Testis (tissue), 3 donors: ENCODE results near the gene PPM1A. TPM values are rescaled to one million over a fixed set of nuclear protein-coding genes. Genes with fewer than 3 reads are reported as not detected.

ENCODE experiments used
- DNase-seq: peaks from one replicate; pipeline ENCODE4 v3.0.0-alpha.2; 2019
- H3K27ac ChIP-seq, 2 donors: fragments of 200-600 bp; sonication (generic); one replicate each; pipeline ENCODE4 v1.5.1; 2019
- H3K27me3 ChIP-seq: fragments of 200-600 bp; sonication (generic); one replicate; pipeline ENCODE4 v1.5.1; 2019
- H3K36me3 ChIP-seq: fragments of 200-600 bp; sonication (generic); one replicate; pipeline ENCODE4 v1.5.1; 2017; ENCODE audit warnings: low read depth; ENCODE audit errors: missing control alignments
- H3K4me1 ChIP-seq: fragments of 200-600 bp; sonication (generic); one replicate; pipeline ENCODE4 v1.5.1; 2019
- H3K4me3 ChIP-seq, 2 donors: fragments of 200-600 bp; sonication (generic); one replicate each; pipeline ENCODE4 v1.5.1; 2017 to 2019
- H3K9me3 ChIP-seq: fragments of 200-600 bp; sonication (generic); one replicate; pipeline ENCODE4 v1.5.1; 2017
- POLR2A ChIP-seq: fragments of 450-650 bp; IDR thresholded peaks from one replicate; pipeline ENCODE4 v1.6.1; 2017; ENCODE audit warnings: antibody characterized with exemption, mild to moderate bottlenecking, moderate library complexity
- WGBS, 2 donors: methylation state at CpG; one replicate each; pipeline ENCODE4 v1.1.5; 2018; 5-methylcytosine and 5-hydroxymethylcytosine counted together
- intact Hi-C: fragments of 100-400 bp; cut with DNase I; formaldehyde crosslinking; loops from one replicate; pipeline ENCODE4 v1.15.1; 2023; ENCODE audit warnings: low total_unique reads
- polyA plus RNA-seq: library from polyadenylated mRNA; stranded (reverse); fragments of 350-450 nt; fragmentation: Illumina TruSeq; extraction: RNeasy Lipid Tissue Mini Kit (QIAGEN cat#74804); gene quantifications from one replicate; pipeline ENCODE4 v1.2.3, GENCODE V29; 2014; ENCODE audit warnings: low read depth, low replicate concordance; ENCODE audit not compliant: insufficient read depth
- total RNA-seq, 2 donors: library from RNA; depleted of rRNA; stranded (reverse); fragments of >200 nt; gene quantifications; one replicate each; pipeline ENCODE4 v1.2.3, GENCODE V29; 2016
- TF ChIP-seq, protein P1 (sequence below), 3 experiments: fragments of 450-650 bp in 2 of 3; fragments of 200-600 bp in 1 of 3; sonication (generic) in 1 of 3; IDR thresholded peaks; one replicate each; pipeline ENCODE4 v1.5.1; 2016 to 2019; ENCODE audit warnings: antibody characterized with exemption in 3 of 3, mild to moderate bottlenecking in 2 of 3, moderate library complexity in 1 of 3

PPM1A gene
- total and polyA plus RNA-seq, 3 donors from 2014 or later: 73.0 to 146 (median 91.1) TPM

DNA sequence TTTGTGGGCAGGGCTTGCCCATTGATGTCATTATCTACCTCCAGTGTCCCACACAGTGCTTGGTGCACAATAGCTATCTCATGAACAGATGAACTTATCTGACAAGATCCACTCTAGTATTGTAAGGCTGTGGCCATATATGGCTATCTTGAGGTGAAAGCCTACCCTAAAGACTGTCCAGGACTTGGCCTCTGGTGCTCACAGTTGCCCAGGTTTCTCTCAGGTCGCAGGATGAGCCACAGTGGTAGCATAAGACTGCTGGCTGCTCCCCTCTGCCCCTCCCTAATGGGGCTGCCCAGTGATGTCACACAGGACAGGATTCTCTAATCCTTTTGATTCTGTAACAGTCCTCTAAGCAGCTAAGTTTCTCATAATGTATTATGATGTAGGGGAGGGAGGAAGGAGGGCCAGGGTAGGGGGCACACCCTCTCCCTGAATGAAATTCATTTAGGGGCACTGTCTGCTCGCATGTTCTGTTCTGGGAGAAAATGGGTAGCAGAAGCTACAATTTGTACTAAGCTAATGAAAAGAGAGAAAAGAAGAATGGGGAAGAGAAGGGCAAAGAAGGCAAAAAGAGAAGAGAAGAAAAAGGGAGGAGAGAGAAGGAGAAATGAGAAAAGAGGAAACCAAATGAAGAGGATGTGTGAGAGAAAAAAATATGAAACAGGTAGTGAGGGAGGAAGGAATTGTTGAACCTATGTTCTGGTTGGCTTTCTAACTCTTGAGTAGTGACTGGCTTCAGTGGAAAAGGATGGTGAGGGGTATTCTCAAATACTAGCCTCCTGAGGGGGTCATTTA is 3.4 kb upstream of the PPM1A start:
- Histone ChIP-seq H3K4me1 (no peaks in the 10 kb centered on the region), H3K27me3 (no peaks in the 10 kb centered on the region), H3K9me3 (no peaks in the 10 kb centered on the region), H3K27ac (no peak overlapping the region), H3K36me3 (no peaks in the 10 kb centered on the region), H3K4me3 (peak overlapping the region in 1 of 2 donors; percentile 18)
- WGBS, 2 donors: 82 to 85% methylated on average over 2 of the region's 2 CpGs
- TF ChIP-seq, protein P1, sequence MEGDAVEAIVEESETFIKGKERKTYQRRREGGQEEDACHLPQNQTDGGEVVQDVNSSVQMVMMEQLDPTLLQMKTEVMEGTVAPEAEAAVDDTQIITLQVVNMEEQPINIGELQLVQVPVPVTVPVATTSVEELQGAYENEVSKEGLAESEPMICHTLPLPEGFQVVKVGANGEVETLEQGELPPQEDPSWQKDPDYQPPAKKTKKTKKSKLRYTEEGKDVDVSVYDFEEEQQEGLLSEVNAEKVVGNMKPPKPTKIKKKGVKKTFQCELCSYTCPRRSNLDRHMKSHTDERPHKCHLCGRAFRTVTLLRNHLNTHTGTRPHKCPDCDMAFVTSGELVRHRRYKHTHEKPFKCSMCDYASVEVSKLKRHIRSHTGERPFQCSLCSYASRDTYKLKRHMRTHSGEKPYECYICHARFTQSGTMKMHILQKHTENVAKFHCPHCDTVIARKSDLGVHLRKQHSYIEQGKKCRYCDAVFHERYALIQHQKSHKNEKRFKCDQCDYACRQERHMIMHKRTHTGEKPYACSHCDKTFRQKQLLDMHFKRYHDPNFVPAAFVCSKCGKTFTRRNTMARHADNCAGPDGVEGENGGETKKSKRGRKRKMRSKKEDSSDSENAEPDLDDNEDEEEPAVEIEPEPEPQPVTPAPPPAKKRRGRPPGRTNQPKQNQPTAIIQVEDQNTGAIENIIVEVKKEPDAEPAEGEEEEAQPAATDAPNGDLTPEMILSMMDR (IDR thresholded peaks at IDR 0.05): no peak
- TF ChIP-seq POLR2A: no peak
- intact Hi-C loops: no loop called here
- no peak for DNase-seq

DNA sequence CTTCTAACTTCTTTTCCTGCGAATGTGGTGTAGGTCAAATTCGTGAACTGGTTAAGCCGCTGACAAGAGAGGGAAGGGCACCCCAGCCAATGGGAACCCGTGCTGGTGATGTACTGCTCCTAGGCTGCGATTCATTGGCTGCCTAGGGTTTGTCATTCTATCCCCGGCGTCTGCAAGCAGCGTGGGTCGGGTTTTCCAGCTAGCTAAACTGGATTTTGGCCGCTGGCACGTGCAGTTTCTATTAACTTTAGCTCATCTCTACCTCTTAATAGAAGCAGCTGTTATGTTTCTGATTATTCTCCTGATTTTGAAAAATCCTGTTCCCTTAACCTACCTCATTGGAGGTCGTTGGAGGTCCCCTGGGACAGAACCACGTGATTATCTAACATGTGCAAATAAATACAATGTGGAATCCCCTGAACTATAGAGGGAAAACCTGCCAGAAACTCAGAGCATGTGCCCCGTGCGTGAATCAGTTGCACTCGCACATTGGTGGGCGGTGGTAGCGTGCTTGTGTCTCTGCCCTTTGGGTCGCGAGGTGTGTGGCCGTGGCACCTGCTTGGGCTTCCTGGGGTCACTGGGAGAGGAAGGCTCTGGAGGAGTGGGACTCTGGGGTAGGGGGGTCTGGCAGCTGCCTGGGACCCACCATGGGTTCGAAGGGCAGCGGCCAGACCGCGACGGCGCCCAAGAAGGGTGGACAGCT is 876 bp upstream of the PPM1A start:
- WGBS, 2 donors: 0% methylated on average over 18 to 26 of the region's 27 CpGs
- TF ChIP-seq, protein P1 (IDR thresholded peaks at IDR 0.05): no peak
- peak; percentile 13 for TF ChIP-seq POLR2A
- DNase-seq: peak; percentile 98
- Histone ChIP-seq H3K4me1 (peaks cover 6% of the 10 kb centered on the region), H3K9me3 (no peaks in the 10 kb centered on the region), H3K4me3 (peak overlapping the region; percentile 81 to 96), H3K27ac (peak overlapping the region; percentile 99 to 100), H3K27me3 (no peaks in the 10 kb centered on the region), H3K36me3 (no peaks in the 10 kb centered on the region)
- intact Hi-C loops: no loop called here

DNA sequence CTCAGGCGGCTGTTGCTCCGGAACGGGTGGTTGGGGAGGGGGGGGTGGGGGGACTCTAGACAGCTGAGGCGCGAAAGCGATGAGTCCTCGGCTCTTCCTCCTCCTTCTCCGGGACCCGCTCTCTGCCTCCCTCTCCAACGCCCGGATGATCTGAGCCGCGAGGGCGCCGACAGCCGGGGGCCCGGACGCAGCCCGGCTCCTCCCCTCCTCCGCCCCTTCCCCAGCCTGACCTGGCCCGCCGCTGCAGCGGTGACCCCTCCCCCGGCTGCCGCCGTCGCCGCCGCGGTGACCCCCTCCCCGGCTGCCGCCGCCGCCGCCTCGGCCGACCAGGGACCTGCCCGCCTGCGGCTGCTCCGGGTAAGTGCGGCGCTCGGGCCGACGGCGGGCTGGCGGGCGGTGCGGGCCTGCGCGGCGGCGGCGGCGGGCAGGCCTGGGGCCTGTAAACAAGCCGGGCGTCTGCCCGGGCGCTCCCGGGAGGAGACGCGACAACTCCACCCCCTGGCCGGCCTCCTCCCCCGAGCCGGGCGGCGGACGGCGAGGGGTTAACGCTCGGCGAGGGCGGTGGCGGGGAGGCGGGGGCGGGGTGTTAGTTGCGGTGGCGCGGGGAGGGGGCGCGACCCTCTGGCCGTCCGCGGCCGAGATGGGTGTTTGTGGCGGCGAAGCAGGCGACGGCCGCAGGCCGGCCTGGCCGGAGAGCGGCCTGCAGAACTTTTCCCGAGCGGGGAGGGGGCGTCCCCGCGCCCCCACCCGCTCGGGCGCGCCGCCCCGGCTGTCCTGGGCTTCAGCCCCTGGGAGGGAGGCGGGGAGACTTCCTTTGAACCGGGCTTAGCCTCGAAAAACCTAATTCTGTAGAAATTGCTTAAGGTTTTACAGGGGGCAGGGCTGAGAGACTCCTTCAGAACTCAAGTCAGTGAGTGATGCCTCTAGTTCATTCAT is 568 bp downstream of the PPM1A start:
- WGBS, 2 donors: 0 to 1% methylated on average over 14 to 41 of the region's 107 CpGs
- intact Hi-C loops: no loop called here
- peaks cover 6% of the 10 kb centered on the region for H3K4me1 ChIP-seq

More for the DNA sequence above, 568 bp downstream of the PPM1A start:
- peak overlapping the region; percentile 94 to 100 for H3K27ac ChIP-seq
- TF ChIP-seq, protein P1 (IDR thresholded peaks at IDR 0.05): no peak
- no peak for TF ChIP-seq POLR2A
- DNase-seq: peak; percentile 62
- H3K27me3 ChIP-seq: no peaks in the 10 kb centered on the region
- H3K36me3 ChIP-seq: no peaks in the 10 kb centered on the region
- H3K9me3 ChIP-seq: no peaks in the 10 kb centered on the region
- peak overlapping the region; percentile 81 to 96 for H3K4me3 ChIP-seq
